Nephron (organoid): ENCODE results near the gene LCA5.

Experiments used
- H3K27ac Mint-ChIP-seq, 3 experiments: 2 replicates each; pipeline ENCODE4 v1.8.0; 2020; ENCODE audit warnings: mixed read lengths in 3 of 3, mild to moderate bottlenecking in 2 of 3, moderate library complexity in 1 of 3
- H3K27me3 Mint-ChIP-seq: 2 replicates; pipeline ENCODE4 v1.8.0; 2021; ENCODE audit warnings: low read depth, mild to moderate bottlenecking, moderate library complexity, mixed read lengths
- H3K36me3 Mint-ChIP-seq: 2 replicates; pipeline ENCODE4 v1.8.0; 2020; ENCODE audit warnings: low read depth, mixed read lengths
- H3K4me1 Mint-ChIP-seq: 2 replicates; pipeline ENCODE4 v1.8.0; 2020; ENCODE audit warnings: mixed read lengths
- H3K4me3 Mint-ChIP-seq, 3 experiments: 2 replicates each; pipeline ENCODE4 v1.8.0; 2020; ENCODE audit warnings: mild to moderate bottlenecking in 3 of 3, mixed read lengths in 3 of 3, moderate library complexity in 2 of 3
- H3K9me3 Mint-ChIP-seq: 2 replicates; pipeline ENCODE4 v1.8.0; 2020; ENCODE audit warnings: mixed read lengths
- TF ChIP-seq, protein P1 (sequence below), 3 experiments: fragments of 200-600 bp; sonication (generic); IDR thresholded peaks; one replicate each; pipeline ENCODE4 v1.5.0; 2021; ENCODE audit warnings: antibody characterized with exemption in 3 of 3; ENCODE audit not compliant: unreplicated experiment in 3 of 3

Gene LCA5

GRCh38 chr6:79465381-79465780, 71.8 kb downstream of the LCA5 start:
- TF ChIP-seq, protein P1, sequence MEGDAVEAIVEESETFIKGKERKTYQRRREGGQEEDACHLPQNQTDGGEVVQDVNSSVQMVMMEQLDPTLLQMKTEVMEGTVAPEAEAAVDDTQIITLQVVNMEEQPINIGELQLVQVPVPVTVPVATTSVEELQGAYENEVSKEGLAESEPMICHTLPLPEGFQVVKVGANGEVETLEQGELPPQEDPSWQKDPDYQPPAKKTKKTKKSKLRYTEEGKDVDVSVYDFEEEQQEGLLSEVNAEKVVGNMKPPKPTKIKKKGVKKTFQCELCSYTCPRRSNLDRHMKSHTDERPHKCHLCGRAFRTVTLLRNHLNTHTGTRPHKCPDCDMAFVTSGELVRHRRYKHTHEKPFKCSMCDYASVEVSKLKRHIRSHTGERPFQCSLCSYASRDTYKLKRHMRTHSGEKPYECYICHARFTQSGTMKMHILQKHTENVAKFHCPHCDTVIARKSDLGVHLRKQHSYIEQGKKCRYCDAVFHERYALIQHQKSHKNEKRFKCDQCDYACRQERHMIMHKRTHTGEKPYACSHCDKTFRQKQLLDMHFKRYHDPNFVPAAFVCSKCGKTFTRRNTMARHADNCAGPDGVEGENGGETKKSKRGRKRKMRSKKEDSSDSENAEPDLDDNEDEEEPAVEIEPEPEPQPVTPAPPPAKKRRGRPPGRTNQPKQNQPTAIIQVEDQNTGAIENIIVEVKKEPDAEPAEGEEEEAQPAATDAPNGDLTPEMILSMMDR (IDR thresholded peaks at IDR 0.05; ENCODE audit: unreplicated experiment in 3 of 3), result no peak
- no peaks in the 10 kb centered on the region for H3K9me3 Mint-ChIP-seq
- peaks cover 5% of the 10 kb centered on the region for H3K4me1 Mint-ChIP-seq
- no peaks in the 10 kb centered on the region for H3K36me3 Mint-ChIP-seq
- H3K27me3 Mint-ChIP-seq, result no peaks in the 10 kb centered on the region
- H3K4me3 Mint-ChIP-seq, result no peak overlapping the region
- peak overlapping the region in 1 of 3 experiments; percentile 25 for H3K27ac Mint-ChIP-seq

GRCh38 chr6:79463621-79464050, 73.6 kb downstream of the LCA5 start:
- TF ChIP-seq, protein P1 (IDR thresholded peaks at IDR 0.05; ENCODE audit: unreplicated experiment in 3 of 3), result no peak
- Mint-ChIP-seq H3K27me3 (no peaks in the 10 kb centered on the region), H3K4me1 (peaks cover 5% of the 10 kb centered on the region), H3K27ac (peak overlapping the region; percentile 47 to 73 (median 71)), H3K4me3 (no peak overlapping the region), H3K36me3 (no peaks in the 10 kb centered on the region), H3K9me3 (peaks cover 5% of the 10 kb centered on the region)

- Mint-ChIP-seq H3K27ac (no peak overlapping the region), H3K27me3 (no peaks in the 10 kb centered on the region), H3K4me3 (no peak overlapping the region), H3K4me1 (peaks cover 5% of the 10 kb centered on the region), H3K36me3 (no peaks in the 10 kb centered on the region), H3K9me3 (peaks cover 10% of the 10 kb centered on the region)
- TF ChIP-seq, protein P1 (IDR thresholded peaks at IDR 0.05; ENCODE audit: unreplicated experiment in 3 of 3), result no peak
These were observed 76.0 kb downstream of the LCA5 start for GRCh38 chr6:79461205-79461604.

DNA sequence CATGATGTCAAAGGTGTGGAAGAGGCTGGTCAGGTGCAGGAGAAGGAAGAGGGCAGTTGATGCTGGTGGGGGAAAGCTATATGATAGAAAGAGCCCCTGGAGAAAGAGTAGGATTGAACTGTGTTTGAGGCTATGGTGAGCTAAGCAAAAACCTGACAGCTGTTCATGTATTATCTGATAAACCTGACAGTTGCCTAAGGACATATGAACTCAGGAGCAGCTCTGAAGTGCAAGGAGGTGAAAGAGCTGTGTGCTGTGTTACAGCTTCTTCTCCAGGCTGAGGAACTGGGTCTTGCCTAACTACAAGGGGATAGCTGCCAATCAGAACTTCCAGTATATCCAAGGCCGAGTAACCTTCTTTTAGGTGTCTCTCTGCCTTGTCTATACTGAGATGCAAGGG, 81.8 kb downstream of the LCA5 start:
- Mint-ChIP-seq H3K36me3 (no peaks in the 10 kb centered on the region), H3K27me3 (no peaks in the 10 kb centered on the region), H3K4me3 (no peak overlapping the region), H3K9me3 (peaks cover 13% of the 10 kb centered on the region), H3K27ac (peak overlapping the region in 1 of 3 experiments; percentile 7), H3K4me1 (peaks cover 13% of the 10 kb centered on the region)
- TF ChIP-seq, protein P1 (IDR thresholded peaks at IDR 0.05; ENCODE audit: unreplicated experiment in 3 of 3), result no peak

DNA sequence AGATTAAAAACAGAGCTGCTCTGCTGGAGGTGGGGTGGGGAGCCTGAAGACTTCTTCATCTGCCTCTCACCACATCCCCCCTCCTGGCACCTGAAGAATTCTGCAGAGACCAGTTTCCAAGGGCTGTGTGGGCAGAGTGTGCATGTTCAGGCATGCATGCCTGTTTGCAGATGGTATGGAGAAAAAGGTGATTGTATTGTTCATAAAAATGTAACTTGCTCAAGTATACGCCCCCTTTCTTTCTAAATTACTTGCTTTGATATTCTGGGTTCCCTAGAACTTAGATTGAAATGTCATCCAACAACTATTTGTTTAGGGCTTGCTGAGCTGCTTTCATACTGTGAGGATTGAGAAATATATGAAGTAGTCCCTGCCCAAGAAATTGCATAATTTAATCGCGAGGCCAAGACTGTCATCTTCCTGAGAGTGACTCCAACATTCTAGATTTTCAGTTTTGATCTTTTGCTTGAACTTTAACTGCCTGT, 83.6 kb downstream of the LCA5 start:
- no peaks in the 10 kb centered on the region for H3K36me3 Mint-ChIP-seq
- peak overlapping the region; percentile 33 to 59 (median 58) for H3K27ac Mint-ChIP-seq
- no peaks in the 10 kb centered on the region for H3K27me3 Mint-ChIP-seq
- H3K4me1 Mint-ChIP-seq, result peaks cover 13% of the 10 kb centered on the region
- TF ChIP-seq, protein P1 (IDR thresholded peaks at IDR 0.05; ENCODE audit: unreplicated experiment in 3 of 3), result no peak
- H3K4me3 Mint-ChIP-seq, result no peak overlapping the region
- peaks cover 7% of the 10 kb centered on the region for H3K9me3 Mint-ChIP-seq

DNA sequence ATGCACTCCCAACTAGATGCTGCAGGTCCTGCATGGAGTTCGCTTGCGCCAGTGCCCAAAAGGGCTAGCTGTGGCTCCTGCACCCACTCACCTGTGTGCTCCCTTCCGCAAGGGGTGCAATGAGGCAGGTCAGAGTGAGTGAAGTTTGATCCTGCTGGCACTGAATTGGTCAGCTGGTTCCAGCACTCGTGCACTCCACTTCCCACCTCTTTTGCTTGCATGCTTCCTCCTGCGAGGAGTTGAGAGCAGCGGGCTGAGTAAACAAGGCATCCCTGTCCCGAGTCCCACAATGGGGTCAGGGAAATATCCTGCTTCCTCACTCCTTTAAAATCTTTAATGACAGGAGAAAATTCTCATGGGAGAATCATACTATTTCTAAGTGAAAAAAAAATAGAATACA, 86.2 kb downstream of the LCA5 start:
- no peaks in the 10 kb centered on the region for H3K27me3 Mint-ChIP-seq
- no peak overlapping the region for H3K27ac Mint-ChIP-seq
- H3K9me3 Mint-ChIP-seq, result peaks cover under 1% of the 10 kb centered on the region
- peaks cover 13% of the 10 kb centered on the region for H3K4me1 Mint-ChIP-seq
- TF ChIP-seq, protein P1 (IDR thresholded peaks at IDR 0.05; ENCODE audit: unreplicated experiment in 3 of 3), result no peak
- H3K4me3 Mint-ChIP-seq, result no peak overlapping the region
- H3K36me3 Mint-ChIP-seq, result no peaks in the 10 kb centered on the region
